Astrocyte (in vitro differentiated cells and primary cell): ENCODE measurements around the gene INO80. TPM values are rescaled to one million over a fixed set of nuclear protein-coding genes. Genes with fewer than 3 reads are reported as not detected.
A peak's percentile ranks its signal among the peaks of the same experiment; 100 is the strongest.

Experiments used
- DNase-seq: peaks from one replicate; pipeline ENCODE4 v3.0.0-alpha.2; 2010; ENCODE audit warnings: low read depth
- FAIRE-seq: peaks from 2 replicates; lab custom pipeline; 2011; peaks lifted over from hg19 to GRCh38; lab: Jason Lieb, UNC
- H2AFZ ChIP-seq: 2 replicates; pipeline ENCODE4 v1.6.0; 2012; ENCODE audit warnings: low read depth, low read length, inconsistent platforms
- H3K27ac ChIP-seq: 2 replicates; pipeline ENCODE4 v1.5.1; 2011; ENCODE audit warnings: low read depth, low read length, inconsistent platforms
- H3K27me3 ChIP-seq: 2 replicates; pipeline ENCODE4 v1.6.0; 2011; ENCODE audit warnings: low read length, inconsistent platforms; ENCODE audit not compliant: insufficient read depth
- H3K36me3 ChIP-seq: 2 replicates; pipeline ENCODE4 v1.5.1; 2011; ENCODE audit warnings: low read length, inconsistent platforms; ENCODE audit not compliant: insufficient read depth
- H3K4me1 ChIP-seq: 2 replicates; pipeline ENCODE4 v1.5.1; 2011; ENCODE audit warnings: low read length, inconsistent platforms; ENCODE audit not compliant: insufficient read depth
- H3K4me2 ChIP-seq: 2 replicates; pipeline ENCODE4 v1.6.0; 2012; ENCODE audit warnings: low read length, inconsistent platforms
- H3K4me3 ChIP-seq: 2 replicates; pipeline ENCODE4 v1.5.1; 2011; ENCODE audit warnings: low read depth, mild to moderate bottlenecking, low read length, inconsistent platforms; ENCODE audit not compliant: insufficient read depth
- H3K79me2 ChIP-seq: 2 replicates; pipeline ENCODE4 v1.6.0; 2012; ENCODE audit warnings: mild to moderate bottlenecking, low read length, inconsistent platforms; ENCODE audit not compliant: insufficient read depth
- H3K9ac ChIP-seq: 2 replicates; pipeline ENCODE4 v1.6.0; 2012; ENCODE audit warnings: mild to moderate bottlenecking, low read length, inconsistent platforms
- H3K9me3 ChIP-seq: 2 replicates; pipeline ENCODE4 v1.5.1; 2012; ENCODE audit warnings: low read depth, mild to moderate bottlenecking, low read length, inconsistent platforms; ENCODE audit not compliant: insufficient read depth
- H4K20me1 ChIP-seq: 2 replicates; pipeline ENCODE4 v1.6.0; 2012; ENCODE audit warnings: low read length, inconsistent platforms; ENCODE audit not compliant: insufficient read depth
- H3K27ac Mint-ChIP-seq: one replicate; pipeline ENCODE4 v1.8.0; 2021; ENCODE audit warnings: mild to moderate bottlenecking, mixed read lengths; ENCODE audit not compliant: unreplicated experiment
- H3K27me3 Mint-ChIP-seq: one replicate; pipeline ENCODE4 v1.8.0; 2021; ENCODE audit warnings: low read depth, mixed read lengths; ENCODE audit not compliant: unreplicated experiment
- H3K36me3 Mint-ChIP-seq: one replicate; pipeline ENCODE4 v1.8.0; 2021; ENCODE audit warnings: low read depth, mixed read lengths; ENCODE audit not compliant: unreplicated experiment
- H3K4me1 Mint-ChIP-seq: one replicate; pipeline ENCODE4 v1.8.0; 2021; ENCODE audit warnings: low read depth, mixed read lengths; ENCODE audit not compliant: unreplicated experiment
- H3K4me3 Mint-ChIP-seq: one replicate; pipeline ENCODE4 v1.8.0; 2021; ENCODE audit warnings: mild to moderate bottlenecking, moderate library complexity, mixed read lengths; ENCODE audit not compliant: unreplicated experiment
- H3K9me3 Mint-ChIP-seq: one replicate; pipeline ENCODE4 v1.8.0; 2021; ENCODE audit warnings: mild to moderate bottlenecking, mixed read lengths; ENCODE audit not compliant: unreplicated experiment
- CTCF ChIP-seq: IDR thresholded peaks from 2 replicates; pipeline ENCODE4 v1.5.1; 2011; ENCODE audit warnings: low read depth, mild to moderate bottlenecking, inconsistent platforms, low read length, moderate library complexity; ENCODE audit not compliant: insufficient read depth
- EZH2 ChIP-seq: IDR thresholded peaks from 2 replicates; pipeline ENCODE4 v1.6.1; 2012; ENCODE audit warnings: mild to moderate bottlenecking, low read length, inconsistent platforms; ENCODE audit not compliant: insufficient read depth
- total RNA-seq: library from RNA; stranded (reverse); gene quantifications from 2 replicates; pipeline ENCODE4 v1.2.1, GENCODE V29; 2021

INO80 gene
- total RNA-seq, 1 donor from 2014 or later = 17.3 TPM

GRCh38 chr15:40960925-40961324, 155.2 kb downstream of the INO80 start:
- H3K27ac ChIP-seq = no peak overlapping the region
- H4K20me1 ChIP-seq = peaks cover 10% of the 10 kb centered on the region
- H3K36me3 ChIP-seq = no peaks in the 10 kb centered on the region
- H3K4me1 ChIP-seq = no peaks in the 10 kb centered on the region
- FAIRE-seq (no peak), DNase-seq (no peak)
- H3K4me2 ChIP-seq = no peak overlapping the region
- H3K4me3 Mint-ChIP-seq = no peak overlapping the region
- H3K36me3 Mint-ChIP-seq = peaks cover 37% of the 10 kb centered on the region
- H3K9me3 Mint-ChIP-seq = peaks cover 16% of the 10 kb centered on the region
- H3K9me3 ChIP-seq = no peaks in the 10 kb centered on the region
- TF ChIP-seq EZH2 = no peak
- no peak for TF ChIP-seq CTCF
- H3K27ac Mint-ChIP-seq = no peak overlapping the region
- peaks cover 3% of the 10 kb centered on the region for H3K27me3 ChIP-seq
- no peaks in the 10 kb centered on the region for H3K79me2 ChIP-seq
- no peak overlapping the region for H3K4me3 ChIP-seq
- no peak overlapping the region for H3K9ac ChIP-seq
- H2AFZ ChIP-seq = no peak overlapping the region
- H3K4me1 Mint-ChIP-seq = peaks cover 21% of the 10 kb centered on the region
- H3K27me3 Mint-ChIP-seq = peaks cover 17% of the 10 kb centered on the region

- no peak overlapping the region for H2AFZ ChIP-seq
- peaks cover 3% of the 10 kb centered on the region for H3K27me3 ChIP-seq
- Mint-ChIP-seq H3K27me3 (peaks cover 17% of the 10 kb centered on the region), H3K4me1 (peaks cover 25% of the 10 kb centered on the region), H3K4me3 (peak overlapping the region; percentile 45), H3K9me3 (peaks cover 16% of the 10 kb centered on the region), H3K36me3 (peaks cover 37% of the 10 kb centered on the region), H3K27ac (peak overlapping the region; percentile 59)
- no peaks in the 10 kb centered on the region for H3K36me3 ChIP-seq
- FAIRE-seq (no peak), DNase-seq (no peak)
- TF ChIP-seq CTCF = no peak
- TF ChIP-seq EZH2 = no peak
- no peaks in the 10 kb centered on the region for H3K4me1 ChIP-seq
- H3K4me3 ChIP-seq = no peak overlapping the region
- H3K9me3 ChIP-seq = no peaks in the 10 kb centered on the region
- no peak overlapping the region for H3K4me2 ChIP-seq
- no peaks in the 10 kb centered on the region for H3K79me2 ChIP-seq
- no peak overlapping the region for H3K27ac ChIP-seq
- peaks cover 11% of the 10 kb centered on the region for H4K20me1 ChIP-seq
- H3K9ac ChIP-seq = no peak overlapping the region
Observed at GRCh38 chr15:40960151-40960885, 155.8 kb downstream of the INO80 start.
